Subcutaneous adipose tissue (tissue), 4 donors: ENCODE measurements around the gene DAAM2. TPM values are rescaled to one million over a fixed set of nuclear protein-coding genes. Genes with fewer than 3 reads are reported as not detected.

Experiments
- total RNA-seq, 4 donors: library from RNA; depleted of rRNA; stranded (reverse); fragments of >200 nt; gene quantifications; one replicate each; pipeline ENCODE4 v1.1.0, GENCODE V29; 2016
- TF ChIP-seq, protein P1 (sequence below): fragments of 450-650 bp; IDR thresholded peaks from one replicate; pipeline ENCODE4 v1.5.1; 2016; ENCODE audit warnings: low read depth, mild to moderate bottlenecking, control low read depth, antibody characterized with exemption, moderate library complexity

The DAAM2 gene
- total RNA-seq, 4 donors from 2014 or later = 36.7 to 125 (median 53.2) TPM

DNA sequence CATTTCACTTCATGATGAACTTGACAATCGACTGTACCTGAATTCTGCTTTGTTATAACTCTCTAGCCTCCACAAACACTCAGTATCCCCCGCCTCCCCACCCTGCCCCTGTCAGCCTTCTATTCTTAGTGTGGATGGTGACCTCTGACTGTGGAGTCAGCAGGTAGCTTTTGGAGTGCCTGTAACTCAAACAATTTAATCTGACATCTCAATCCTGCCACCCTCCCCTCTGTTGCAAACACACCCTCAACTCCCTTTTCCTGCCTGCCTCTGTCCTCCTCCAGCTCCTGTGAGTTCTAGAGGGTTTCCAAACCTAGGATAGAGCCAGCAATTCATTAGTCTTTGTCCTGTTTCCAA lies 20.3 kb downstream of the DAAM2 start:
- TF ChIP-seq, protein P1, sequence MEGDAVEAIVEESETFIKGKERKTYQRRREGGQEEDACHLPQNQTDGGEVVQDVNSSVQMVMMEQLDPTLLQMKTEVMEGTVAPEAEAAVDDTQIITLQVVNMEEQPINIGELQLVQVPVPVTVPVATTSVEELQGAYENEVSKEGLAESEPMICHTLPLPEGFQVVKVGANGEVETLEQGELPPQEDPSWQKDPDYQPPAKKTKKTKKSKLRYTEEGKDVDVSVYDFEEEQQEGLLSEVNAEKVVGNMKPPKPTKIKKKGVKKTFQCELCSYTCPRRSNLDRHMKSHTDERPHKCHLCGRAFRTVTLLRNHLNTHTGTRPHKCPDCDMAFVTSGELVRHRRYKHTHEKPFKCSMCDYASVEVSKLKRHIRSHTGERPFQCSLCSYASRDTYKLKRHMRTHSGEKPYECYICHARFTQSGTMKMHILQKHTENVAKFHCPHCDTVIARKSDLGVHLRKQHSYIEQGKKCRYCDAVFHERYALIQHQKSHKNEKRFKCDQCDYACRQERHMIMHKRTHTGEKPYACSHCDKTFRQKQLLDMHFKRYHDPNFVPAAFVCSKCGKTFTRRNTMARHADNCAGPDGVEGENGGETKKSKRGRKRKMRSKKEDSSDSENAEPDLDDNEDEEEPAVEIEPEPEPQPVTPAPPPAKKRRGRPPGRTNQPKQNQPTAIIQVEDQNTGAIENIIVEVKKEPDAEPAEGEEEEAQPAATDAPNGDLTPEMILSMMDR = no peak

DNA sequence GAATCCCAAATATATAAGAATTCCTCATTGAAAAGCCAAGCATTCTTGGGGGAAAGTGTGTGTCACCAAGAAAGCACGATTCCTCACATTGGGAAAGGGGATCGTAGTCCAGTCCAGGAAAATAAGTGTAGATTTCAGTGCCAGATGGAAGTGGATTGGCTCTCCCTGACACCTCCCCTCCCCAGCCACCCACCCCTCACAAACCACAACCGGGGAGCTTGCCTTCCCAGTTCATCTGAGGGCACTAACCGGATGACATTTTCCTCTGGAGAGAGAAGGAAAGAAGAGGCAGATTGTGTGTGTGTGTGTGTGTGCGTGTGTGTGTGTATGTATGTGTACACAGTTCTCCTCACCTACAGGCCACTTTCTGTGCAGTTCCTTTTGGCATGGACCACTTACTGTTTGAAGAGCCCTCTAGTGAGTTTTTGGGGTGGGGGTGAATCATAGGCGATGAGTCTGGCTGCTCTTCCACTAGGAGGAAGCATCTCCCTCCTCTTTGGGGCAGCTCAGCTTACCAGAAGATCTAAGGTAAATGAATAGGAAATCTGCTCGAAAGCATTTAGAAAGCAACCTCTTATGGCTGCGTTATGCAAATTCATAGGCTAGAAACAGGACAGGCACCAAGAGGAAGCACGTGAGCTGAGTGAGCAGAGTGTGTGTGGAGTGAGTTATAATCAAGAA lies 20.8 kb downstream of the DAAM2 start:
- TF ChIP-seq, protein P1 = no peak

DNA sequence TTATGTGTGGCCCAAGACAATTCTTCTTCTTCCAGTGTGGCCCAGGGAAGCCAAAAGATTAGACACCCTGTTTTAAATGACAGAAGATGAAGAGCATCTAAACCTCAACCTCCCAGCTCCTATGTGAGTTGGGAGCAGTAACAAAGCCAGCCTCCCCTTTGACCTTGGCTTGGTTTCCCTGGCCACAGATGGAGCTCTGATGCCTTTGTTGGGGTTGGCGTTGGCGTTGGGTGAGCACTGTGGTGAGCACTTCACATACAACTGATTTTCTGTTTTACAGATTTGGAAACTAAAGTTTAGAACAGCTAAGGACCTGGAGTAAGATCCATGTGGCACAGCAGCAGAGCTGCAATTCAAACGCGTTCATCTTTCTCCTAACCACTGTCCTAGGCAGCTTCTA lies 22.1 kb downstream of the DAAM2 start:
- TF ChIP-seq, protein P1 = no peak

DNA sequence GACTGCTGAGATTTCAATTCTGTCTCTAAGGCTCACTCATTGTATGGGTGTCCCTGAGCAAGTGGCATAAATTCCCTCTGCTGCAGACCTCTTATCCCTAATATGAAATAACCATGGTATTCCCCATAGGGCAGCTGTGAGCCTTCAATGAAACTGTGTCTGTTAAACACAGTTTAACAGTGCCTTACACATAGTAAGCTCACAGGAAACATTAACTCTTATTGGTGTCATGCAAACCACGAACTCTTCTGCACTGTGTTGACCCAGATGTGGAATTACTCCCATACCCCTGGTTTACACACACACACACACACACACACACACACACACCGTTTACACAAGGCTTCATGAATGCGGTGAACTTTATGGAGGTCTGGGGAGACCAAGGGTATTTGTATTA lies 23.2 kb downstream of the DAAM2 start:
- TF ChIP-seq, protein P1 = no peak

DNA sequence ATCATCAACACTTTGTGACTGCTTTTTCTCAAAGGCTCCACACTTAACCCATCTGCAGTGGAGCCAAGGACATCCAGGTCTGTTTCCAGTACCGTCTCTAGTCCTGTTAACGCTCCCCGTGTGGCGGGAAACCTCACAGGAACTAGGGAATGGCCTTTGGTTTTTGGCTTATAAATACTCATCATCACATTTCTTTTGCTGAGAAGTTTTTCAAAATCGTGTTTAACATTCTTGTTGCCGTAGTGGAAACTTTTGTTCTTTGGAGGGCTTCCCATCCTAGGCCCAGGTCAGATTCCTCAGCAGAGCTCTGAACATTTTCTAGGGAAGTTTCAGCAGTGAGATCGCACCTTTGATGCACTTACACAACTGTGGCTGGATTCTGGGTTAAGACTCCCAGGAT lies 24.6 kb downstream of the DAAM2 start:
- TF ChIP-seq, protein P1 = no peak

DNA sequence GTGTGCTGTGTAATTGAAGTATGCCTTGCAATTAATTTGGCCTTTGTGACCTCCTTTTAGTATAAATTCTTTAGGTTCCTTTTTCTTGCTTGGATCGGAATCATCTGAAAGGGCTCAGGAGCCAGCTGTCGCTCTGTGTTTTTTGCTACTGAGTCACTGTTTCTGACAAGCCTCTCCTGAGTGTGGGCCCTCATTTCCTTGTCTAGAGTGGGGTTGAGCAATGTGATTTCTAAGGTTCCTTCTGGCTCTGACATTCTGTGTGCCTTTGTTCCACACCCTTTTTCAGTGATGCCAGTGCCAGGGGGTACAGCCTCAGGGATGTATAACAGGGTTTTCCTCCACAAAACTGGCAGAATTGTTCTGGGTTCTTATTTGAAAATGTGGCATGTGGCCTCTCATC lies 26.5 kb downstream of the DAAM2 start:
- TF ChIP-seq, protein P1 = no peak

DNA sequence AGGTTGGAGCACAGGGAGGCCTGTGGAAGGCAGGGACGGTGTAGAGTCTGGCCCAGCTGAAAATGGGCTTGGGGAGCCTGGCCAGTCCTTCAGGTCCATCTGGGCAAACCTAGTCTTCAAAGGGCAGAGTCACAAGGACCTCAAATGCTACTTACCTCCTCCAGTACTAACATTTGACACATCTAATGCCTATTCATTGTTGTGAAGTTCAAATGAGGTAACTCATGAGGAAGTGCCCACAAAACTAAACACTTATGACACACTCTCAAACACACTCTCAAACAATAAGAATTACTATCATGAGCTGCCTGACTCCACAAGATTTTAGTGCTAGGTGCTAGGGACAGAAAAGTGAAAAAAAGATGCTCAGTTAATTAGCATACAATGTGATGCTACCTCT lies 27.1 kb downstream of the DAAM2 start:
- TF ChIP-seq, protein P1 = no peak
